ENCODE data around the gene VEGFC. TPM values are rescaled to one million over a fixed set of nuclear protein-coding genes. Genes with fewer than 3 reads are reported as not detected.

VEGFC gene
- total RNA-seq, 1 experiment from 2014 or later = not detected

- no peak for TF ChIP-seq CEBPB (IDR thresholded peaks at IDR 0.05; ENCODE audit: low read depth)
- TF ChIP-seq SP1 (IDR thresholded peaks at IDR 0.05; ENCODE audit: low read depth) = no peak
- TF ChIP-seq TCF7L2 (IDR thresholded peaks at IDR 0.05; ENCODE audit: borderline replicate concordance, extremely low read depth, insufficient read depth, insufficient read length) = no peak
Observed at GRCh38 chr4:176758323-176758722, 34.4 kb downstream of the VEGFC start (continued).

DNA sequence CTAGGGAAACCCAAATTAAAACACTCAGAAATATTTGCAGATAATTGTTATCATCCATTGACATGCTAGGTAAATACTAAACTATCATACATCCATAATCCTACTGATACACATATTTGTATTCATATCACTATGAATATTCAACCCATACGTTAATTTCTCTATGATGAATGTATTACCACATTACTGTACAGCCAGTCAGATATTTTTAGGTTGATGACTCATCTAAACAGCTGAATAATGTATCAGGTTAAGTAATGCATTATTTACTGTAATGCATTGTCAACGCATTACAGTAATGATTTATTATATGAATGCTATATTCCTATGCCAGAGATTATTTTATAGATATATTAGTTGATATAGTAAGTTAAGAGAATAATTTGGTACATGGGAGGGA is 37.1 kb downstream of the VEGFC start:
- no peaks in the 10 kb centered on the region for H3K4me1 ChIP-seq (ENCODE audit: control insufficient read depth in 1 of 2, insufficient read depth in 2 of 2, low read length in 2 of 2)
- H3K36me3 ChIP-seq (ENCODE audit: control insufficient read depth in 1 of 2, insufficient read depth in 2 of 2, low read length in 2 of 2) = no peaks in the 10 kb centered on the region
- intact Hi-C loops (cut with micrococcal nuclease) = no loop called here
- H3K9ac ChIP-seq (ENCODE audit: low read length) = no peak overlapping the region
- ChIA-PET RAD21 (ENCODE audit: low non-redundant PET in 1 of 2, low total read pairs in 2 of 2, uncharacterized antibody in 2 of 2, unreplicated experiment in 2 of 2) (no interaction called here), POLR2A (no interaction called here), CTCF (no interaction called here)
- TF ChIP-seq YY1 (IDR thresholded peaks at IDR 0.05; ENCODE audit: extremely low read depth, insufficient replicate concordance, low read depth, low read length) (no peak), POLR2A (IDR thresholded peaks at IDR 0.05; ENCODE audit: borderline replicate concordance, extremely low read depth, insufficient read depth, insufficient read length) (no peak), SRF (IDR thresholded peaks at IDR 0.05; ENCODE audit: low read depth) (no peak), SP1 (IDR thresholded peaks at IDR 0.05; ENCODE audit: low read depth) (no peak), RAD21 (IDR thresholded peaks at IDR 0.05; ENCODE audit: low read depth) (no peak), TCF7L2 (IDR thresholded peaks at IDR 0.05; ENCODE audit: borderline replicate concordance, extremely low read depth, insufficient read depth, insufficient read length) (no peak), CEBPB (IDR thresholded peaks at IDR 0.05; ENCODE audit: low read depth) (no peak), MAX (IDR thresholded peaks at IDR 0.05) (no peak)
- DNase-seq (ENCODE audit: low read depth, low spot score) = no peak
- no peak overlapping the region for H2AFZ ChIP-seq (ENCODE audit: low read depth, low read length, poor library complexity, severe bottlenecking)
- no peaks in the 10 kb centered on the region for H3K9me3 ChIP-seq (ENCODE audit: control insufficient read depth in 1 of 2, insufficient read depth in 1 of 2, low read depth in 1 of 2, low read length in 2 of 2)
- H3K27me3 ChIP-seq (ENCODE audit: insufficient read depth, low read length) = no peaks in the 10 kb centered on the region
- H3K9me2 ChIP-seq (ENCODE audit: insufficient read depth) = no peaks in the 10 kb centered on the region
- no peak overlapping the region for H3K4me2 ChIP-seq (ENCODE audit: low read length)
- H3K27ac ChIP-seq (ENCODE audit: low read depth, low read length) = no peak overlapping the region
- H4K20me1 ChIP-seq (ENCODE audit: insufficient read depth) = no peaks in the 10 kb centered on the region
- no peaks in the 10 kb centered on the region for H3K79me2 ChIP-seq (ENCODE audit: insufficient read depth, low read length)
- ATAC-seq = no peak
- H3K4me3 ChIP-seq (replicated peaks in 1 of 2; ENCODE audit: low read depth in 1 of 2, low read length in 2 of 2) = no peak overlapping the region
- BruUV-seq (replicated peaks) = no TSS peak

DNA sequence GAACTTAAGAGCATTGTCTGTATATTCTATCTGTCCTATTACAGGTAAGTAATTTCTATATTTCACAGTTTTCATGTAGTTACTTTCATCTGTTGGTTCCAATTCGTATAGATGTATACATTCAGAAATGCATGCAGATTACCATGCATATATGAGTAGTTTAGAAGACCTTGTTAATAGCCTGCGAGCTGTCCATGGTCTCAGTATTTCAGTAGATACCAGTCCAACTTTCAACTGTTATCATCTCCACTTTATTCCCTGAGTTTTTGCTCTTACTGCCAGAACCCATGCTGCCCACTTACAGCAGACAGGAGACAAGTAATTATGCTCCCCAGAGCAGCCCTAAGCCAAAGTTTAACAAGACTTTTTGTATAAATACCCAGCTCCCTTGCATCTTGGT is 37.7 kb downstream of the VEGFC start:
- intact Hi-C loops (cut with micrococcal nuclease) = no loop called here
- no peak for DNase-seq (ENCODE audit: low read depth, low spot score)
- RAD21 ChIA-PET (ENCODE audit: low non-redundant PET in 1 of 2, low total read pairs in 2 of 2, uncharacterized antibody in 2 of 2, unreplicated experiment in 2 of 2) = no interaction called here
- no peaks in the 10 kb centered on the region for H4K20me1 ChIP-seq (ENCODE audit: insufficient read depth)
- H3K4me1 ChIP-seq (ENCODE audit: control insufficient read depth in 1 of 2, insufficient read depth in 2 of 2, low read length in 2 of 2) = no peaks in the 10 kb centered on the region
- POLR2A ChIA-PET = no interaction called here
- no peaks in the 10 kb centered on the region for H3K27me3 ChIP-seq (ENCODE audit: insufficient read depth, low read length)
- no peak overlapping the region for H2AFZ ChIP-seq (ENCODE audit: low read depth, low read length, poor library complexity, severe bottlenecking)
- ATAC-seq = no peak
- H3K79me2 ChIP-seq (ENCODE audit: insufficient read depth, low read length) = no peaks in the 10 kb centered on the region
- no peak overlapping the region for H3K4me3 ChIP-seq (replicated peaks in 1 of 2; ENCODE audit: low read depth in 1 of 2, low read length in 2 of 2)
- no peak overlapping the region for H3K9ac ChIP-seq (ENCODE audit: low read length)
- CTCF ChIA-PET = no interaction called here
- TF ChIP-seq CEBPB (IDR thresholded peaks at IDR 0.05; ENCODE audit: low read depth) (no peak), POLR2A (IDR thresholded peaks at IDR 0.05; ENCODE audit: borderline replicate concordance, extremely low read depth, insufficient read depth, insufficient read length) (no peak), YY1 (IDR thresholded peaks at IDR 0.05; ENCODE audit: extremely low read depth, insufficient replicate concordance, low read depth, low read length) (no peak)
- no peaks in the 10 kb centered on the region for H3K36me3 ChIP-seq (ENCODE audit: control insufficient read depth in 1 of 2, insufficient read depth in 2 of 2, low read length in 2 of 2)
- H3K9me2 ChIP-seq (ENCODE audit: insufficient read depth) = no peaks in the 10 kb centered on the region
- no TSS peak for BruUV-seq (replicated peaks)
- no peaks in the 10 kb centered on the region for H3K9me3 ChIP-seq (ENCODE audit: control insufficient read depth in 1 of 2, insufficient read depth in 1 of 2, low read depth in 1 of 2, low read length in 2 of 2)
- H3K4me2 ChIP-seq (ENCODE audit: low read length) = no peak overlapping the region
- no peak overlapping the region for H3K27ac ChIP-seq (ENCODE audit: low read depth, low read length)

Data from HCT116 (cell line).